ENCODE data around the gene E2F2. TPM values are rescaled to one million over a fixed set of nuclear protein-coding genes. Genes with fewer than 3 reads are reported as not detected.
"Not testable (repeated sequence)": the region's sequence is repeated elsewhere in the genome, so short reads cannot be mapped to it uniquely, and the experiment has no call there.

E2F2 gene
- total and polyA plus RNA-seq, 2 experiments from 2014 or later = 0.78 to 3.4 TPM

DNA sequence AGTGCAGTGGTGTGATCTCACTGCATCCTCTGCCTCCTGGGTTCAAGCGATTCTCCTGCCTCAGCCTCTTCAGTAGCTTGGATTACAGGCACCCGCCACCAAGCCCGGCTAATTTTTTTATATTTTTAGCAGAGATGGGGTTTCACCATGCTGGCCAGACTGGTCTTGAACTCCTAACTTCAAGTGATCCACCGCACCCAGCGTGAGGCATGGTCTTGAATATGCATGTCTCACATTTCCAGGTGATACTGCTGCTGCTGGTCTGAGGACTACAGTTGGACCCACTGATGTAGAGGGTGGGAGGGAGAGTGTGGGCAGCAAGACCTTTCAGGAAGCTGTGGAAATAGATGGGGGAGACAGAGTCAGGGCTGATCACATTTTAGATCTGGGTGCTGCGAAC, 25.2 kb downstream of the E2F2 start:
- H3K27me3 ChIP-seq (ENCODE audit: insufficient read depth) = no peaks in the 10 kb centered on the region
- Mint-ChIP-seq H3K4me3 (no peak overlapping the region), H3K9me3 (no peaks in the 10 kb centered on the region), H3K36me3 (ENCODE audit: low read depth) (peaks cover 3% of the 10 kb centered on the region; the same call in 2 of the 3 replicates), H3K4me1 (peaks cover 4% of the 10 kb centered on the region; the same call in 1 of the 3 replicates), H3K27ac (no peak overlapping the region), H3K27me3 (ENCODE audit: insufficient read depth, low read depth, poor library complexity) (peaks cover 4% of the 10 kb centered on the region)
- no peak overlapping the region for H3K27ac ChIP-seq (ENCODE audit: low read depth)
- no peak for TF ChIP-seq JUNB (IDR thresholded peaks at IDR 0.05; ENCODE audit: unreplicated experiment)
- no peak for TF ChIP-seq EZH2phosphoT487 (IDR thresholded peaks at IDR 0.05; ENCODE audit: unreplicated experiment)
- TF ChIP-seq ZNF114 (CRISPR knock-in tag; IDR thresholded peaks at IDR 0.05) = no peak
- TF ChIP-seq, protein P1, sequence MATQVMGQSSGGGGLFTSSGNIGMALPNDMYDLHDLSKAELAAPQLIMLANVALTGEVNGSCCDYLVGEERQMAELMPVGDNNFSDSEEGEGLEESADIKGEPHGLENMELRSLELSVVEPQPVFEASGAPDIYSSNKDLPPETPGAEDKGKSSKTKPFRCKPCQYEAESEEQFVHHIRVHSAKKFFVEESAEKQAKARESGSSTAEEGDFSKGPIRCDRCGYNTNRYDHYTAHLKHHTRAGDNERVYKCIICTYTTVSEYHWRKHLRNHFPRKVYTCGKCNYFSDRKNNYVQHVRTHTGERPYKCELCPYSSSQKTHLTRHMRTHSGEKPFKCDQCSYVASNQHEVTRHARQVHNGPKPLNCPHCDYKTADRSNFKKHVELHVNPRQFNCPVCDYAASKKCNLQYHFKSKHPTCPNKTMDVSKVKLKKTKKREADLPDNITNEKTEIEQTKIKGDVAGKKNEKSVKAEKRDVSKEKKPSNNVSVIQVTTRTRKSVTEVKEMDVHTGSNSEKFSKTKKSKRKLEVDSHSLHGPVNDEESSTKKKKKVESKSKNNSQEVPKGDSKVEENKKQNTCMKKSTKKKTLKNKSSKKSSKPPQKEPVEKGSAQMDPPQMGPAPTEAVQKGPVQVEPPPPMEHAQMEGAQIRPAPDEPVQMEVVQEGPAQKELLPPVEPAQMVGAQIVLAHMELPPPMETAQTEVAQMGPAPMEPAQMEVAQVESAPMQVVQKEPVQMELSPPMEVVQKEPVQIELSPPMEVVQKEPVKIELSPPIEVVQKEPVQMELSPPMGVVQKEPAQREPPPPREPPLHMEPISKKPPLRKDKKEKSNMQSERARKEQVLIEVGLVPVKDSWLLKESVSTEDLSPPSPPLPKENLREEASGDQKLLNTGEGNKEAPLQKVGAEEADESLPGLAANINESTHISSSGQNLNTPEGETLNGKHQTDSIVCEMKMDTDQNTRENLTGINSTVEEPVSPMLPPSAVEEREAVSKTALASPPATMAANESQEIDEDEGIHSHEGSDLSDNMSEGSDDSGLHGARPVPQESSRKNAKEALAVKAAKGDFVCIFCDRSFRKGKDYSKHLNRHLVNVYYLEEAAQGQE (IDR thresholded peaks at IDR 0.05; ENCODE audit: unreplicated experiment) = no peak
- no peak for TF ChIP-seq ZNF331 (CRISPR knock-in tag; IDR thresholded peaks at IDR 0.05; ENCODE audit: low read depth)
- no peak for TF ChIP-seq EZH2 (IDR thresholded peaks at IDR 0.05; ENCODE audit: low read depth, unreplicated experiment)
- TF ChIP-seq NANOG (IDR thresholded peaks at IDR 0.05; ENCODE audit: borderline replicate concordance) = no peak
- no peak for TF ChIP-seq STAT1 (IDR thresholded peaks at IDR 0.05; ENCODE audit: unreplicated experiment)
- TF ChIP-seq, protein P2, sequence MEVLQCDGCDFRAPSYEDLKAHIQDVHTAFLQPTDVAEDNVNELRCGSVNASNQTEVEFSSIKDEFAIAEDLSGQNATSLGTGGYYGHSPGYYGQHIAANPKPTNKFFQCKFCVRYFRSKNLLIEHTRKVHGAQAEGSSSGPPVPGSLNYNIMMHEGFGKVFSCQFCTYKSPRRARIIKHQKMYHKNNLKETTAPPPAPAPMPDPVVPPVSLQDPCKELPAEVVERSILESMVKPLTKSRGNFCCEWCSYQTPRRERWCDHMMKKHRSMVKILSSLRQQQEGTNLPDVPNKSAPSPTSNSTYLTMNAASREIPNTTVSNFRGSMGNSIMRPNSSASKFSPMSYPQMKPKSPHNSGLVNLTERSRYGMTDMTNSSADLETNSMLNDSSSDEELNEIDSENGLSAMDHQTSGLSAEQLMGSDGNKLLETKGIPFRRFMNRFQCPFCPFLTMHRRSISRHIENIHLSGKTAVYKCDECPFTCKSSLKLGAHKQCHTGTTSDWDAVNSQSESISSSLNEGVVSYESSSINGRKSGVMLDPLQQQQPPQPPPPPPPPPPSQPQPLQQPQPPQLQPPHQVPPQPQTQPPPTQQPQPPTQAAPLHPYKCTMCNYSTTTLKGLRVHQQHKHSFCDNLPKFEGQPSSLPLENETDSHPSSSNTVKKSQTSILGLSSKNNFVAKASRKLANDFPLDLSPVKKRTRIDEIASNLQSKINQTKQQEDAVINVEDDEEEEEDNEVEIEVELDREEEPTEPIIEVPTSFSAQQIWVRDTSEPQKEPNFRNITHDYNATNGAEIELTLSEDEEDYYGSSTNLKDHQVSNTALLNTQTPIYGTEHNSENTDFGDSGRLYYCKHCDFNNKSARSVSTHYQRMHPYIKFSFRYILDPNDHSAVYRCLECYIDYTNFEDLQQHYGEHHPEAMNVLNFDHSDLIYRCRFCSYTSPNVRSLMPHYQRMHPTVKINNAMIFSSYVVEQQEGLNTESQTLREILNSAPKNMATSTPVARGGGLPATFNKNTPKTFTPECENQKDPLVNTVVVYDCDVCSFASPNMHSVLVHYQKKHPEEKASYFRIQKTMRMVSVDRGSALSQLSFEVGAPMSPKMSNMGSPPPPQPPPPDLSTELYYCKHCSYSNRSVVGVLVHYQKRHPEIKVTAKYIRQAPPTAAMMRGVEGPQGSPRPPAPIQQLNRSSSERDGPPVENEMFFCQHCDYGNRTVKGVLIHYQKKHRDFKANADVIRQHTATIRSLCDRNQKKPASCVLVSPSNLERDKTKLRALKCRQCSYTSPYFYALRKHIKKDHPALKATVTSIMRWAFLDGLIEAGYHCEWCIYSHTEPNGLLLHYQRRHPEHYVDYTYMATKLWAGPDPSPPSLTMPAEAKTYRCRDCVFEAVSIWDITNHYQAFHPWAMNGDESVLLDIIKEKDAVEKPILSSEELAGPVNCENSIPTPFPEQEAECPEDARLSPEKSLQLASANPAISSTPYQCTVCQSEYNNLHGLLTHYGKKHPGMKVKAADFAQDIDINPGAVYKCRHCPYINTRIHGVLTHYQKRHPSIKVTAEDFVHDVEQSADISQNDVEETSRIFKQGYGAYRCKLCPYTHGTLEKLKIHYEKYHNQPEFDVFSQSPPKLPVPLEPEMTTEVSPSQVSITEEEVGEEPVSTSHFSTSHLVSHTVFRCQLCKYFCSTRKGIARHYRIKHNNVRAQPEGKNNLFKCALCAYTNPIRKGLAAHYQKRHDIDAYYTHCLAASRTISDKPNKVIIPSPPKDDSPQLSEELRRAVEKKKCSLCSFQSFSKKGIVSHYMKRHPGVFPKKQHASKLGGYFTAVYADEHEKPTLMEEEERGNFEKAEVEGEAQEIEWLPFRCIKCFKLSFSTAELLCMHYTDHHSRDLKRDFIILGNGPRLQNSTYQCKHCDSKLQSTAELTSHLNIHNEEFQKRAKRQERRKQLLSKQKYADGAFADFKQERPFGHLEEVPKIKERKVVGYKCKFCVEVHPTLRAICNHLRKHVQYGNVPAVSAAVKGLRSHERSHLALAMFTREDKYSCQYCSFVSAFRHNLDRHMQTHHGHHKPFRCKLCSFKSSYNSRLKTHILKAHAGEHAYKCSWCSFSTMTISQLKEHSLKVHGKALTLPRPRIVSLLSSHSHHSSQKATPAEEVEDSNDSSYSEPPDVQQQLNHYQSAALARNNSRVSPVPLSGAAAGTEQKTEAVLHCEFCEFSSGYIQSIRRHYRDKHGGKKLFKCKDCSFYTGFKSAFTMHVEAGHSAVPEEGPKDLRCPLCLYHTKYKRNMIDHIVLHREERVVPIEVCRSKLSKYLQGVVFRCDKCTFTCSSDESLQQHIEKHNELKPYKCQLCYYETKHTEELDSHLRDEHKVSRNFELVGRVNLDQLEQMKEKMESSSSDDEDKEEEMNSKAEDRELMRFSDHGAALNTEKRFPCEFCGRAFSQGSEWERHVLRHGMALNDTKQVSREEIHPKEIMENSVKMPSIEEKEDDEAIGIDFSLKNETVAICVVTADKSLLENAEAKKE (CRISPR knock-in tag; IDR thresholded peaks at IDR 0.05) = no peak
- TF ChIP-seq, protein P3, sequence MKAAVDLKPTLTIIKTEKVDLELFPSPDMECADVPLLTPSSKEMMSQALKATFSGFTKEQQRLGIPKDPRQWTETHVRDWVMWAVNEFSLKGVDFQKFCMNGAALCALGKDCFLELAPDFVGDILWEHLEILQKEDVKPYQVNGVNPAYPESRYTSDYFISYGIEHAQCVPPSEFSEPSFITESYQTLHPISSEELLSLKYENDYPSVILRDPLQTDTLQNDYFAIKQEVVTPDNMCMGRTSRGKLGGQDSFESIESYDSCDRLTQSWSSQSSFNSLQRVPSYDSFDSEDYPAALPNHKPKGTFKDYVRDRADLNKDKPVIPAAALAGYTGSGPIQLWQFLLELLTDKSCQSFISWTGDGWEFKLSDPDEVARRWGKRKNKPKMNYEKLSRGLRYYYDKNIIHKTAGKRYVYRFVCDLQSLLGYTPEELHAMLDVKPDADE (IDR thresholded peaks at IDR 0.05) = no peak
- TF ChIP-seq, protein P4, sequence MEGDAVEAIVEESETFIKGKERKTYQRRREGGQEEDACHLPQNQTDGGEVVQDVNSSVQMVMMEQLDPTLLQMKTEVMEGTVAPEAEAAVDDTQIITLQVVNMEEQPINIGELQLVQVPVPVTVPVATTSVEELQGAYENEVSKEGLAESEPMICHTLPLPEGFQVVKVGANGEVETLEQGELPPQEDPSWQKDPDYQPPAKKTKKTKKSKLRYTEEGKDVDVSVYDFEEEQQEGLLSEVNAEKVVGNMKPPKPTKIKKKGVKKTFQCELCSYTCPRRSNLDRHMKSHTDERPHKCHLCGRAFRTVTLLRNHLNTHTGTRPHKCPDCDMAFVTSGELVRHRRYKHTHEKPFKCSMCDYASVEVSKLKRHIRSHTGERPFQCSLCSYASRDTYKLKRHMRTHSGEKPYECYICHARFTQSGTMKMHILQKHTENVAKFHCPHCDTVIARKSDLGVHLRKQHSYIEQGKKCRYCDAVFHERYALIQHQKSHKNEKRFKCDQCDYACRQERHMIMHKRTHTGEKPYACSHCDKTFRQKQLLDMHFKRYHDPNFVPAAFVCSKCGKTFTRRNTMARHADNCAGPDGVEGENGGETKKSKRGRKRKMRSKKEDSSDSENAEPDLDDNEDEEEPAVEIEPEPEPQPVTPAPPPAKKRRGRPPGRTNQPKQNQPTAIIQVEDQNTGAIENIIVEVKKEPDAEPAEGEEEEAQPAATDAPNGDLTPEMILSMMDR (conservative IDR thresholded peaks at IDR 0.05; ENCODE audit: low read depth in 2 of 2) = no peak
- DNase-seq (ENCODE audit: low spot score) (no peak), ATAC-seq (no peak)
- H3K36me3 ChIP-seq (ENCODE audit: insufficient read depth) = no peaks in the 10 kb centered on the region
- H3K9me2 ChIP-seq (ENCODE audit: insufficient read depth) = no peaks in the 10 kb centered on the region
- peaks cover 4% of the 10 kb centered on the region for H3K4me1 ChIP-seq (ENCODE audit: insufficient read depth)
- H4K20me1 ChIP-seq (replicated peaks; ENCODE audit: insufficient read depth) = no peaks in the 10 kb centered on the region; the same call in none of the 2 replicates
- no peaks in the 10 kb centered on the region for H3K79me2 ChIP-seq (replicated peaks; ENCODE audit: insufficient read depth)
- no peak overlapping the region for H3K4me2 ChIP-seq
- no peaks in the 10 kb centered on the region for H3F3A ChIP-seq (replicated peaks; ENCODE audit: low read depth)
- no peak overlapping the region for H3K4me3 ChIP-seq
- no peak overlapping the region for H2AFZ ChIP-seq

DNA sequence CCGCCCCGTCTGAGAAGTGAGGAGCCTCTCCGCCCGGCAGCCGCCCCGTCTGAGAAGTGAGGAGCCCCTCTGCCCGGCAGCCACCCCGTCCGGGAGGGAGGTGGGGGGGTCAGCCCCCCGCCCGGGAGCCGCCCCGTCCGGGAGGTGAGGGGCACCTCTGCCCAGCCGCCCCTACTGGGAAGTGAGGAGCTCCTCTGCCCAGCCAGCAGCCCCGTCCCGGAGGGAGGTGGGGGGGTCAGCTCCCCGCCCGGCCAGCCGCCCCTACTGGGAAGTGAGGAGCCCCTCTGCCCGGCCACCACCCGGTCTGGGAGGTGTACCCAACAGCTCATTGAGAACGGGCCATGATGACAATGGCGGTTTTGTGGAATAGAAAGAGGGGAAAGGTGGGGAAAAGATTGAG, 26.9 kb downstream of the E2F2 start:
- H3K27ac ChIP-seq (ENCODE audit: low read depth); H3K27me3 ChIP-seq (ENCODE audit: insufficient read depth); H3K4me2 ChIP-seq; DNase-seq (ENCODE audit: low spot score); H3K36me3 Mint-ChIP-seq (ENCODE audit: low read depth); H3F3A ChIP-seq (replicated peaks; ENCODE audit: low read depth); H3K9me2 ChIP-seq (ENCODE audit: insufficient read depth); H3K36me3 ChIP-seq (ENCODE audit: insufficient read depth); H3K4me3 Mint-ChIP-seq; H4K20me1 ChIP-seq (replicated peaks; ENCODE audit: insufficient read depth); H3K27ac Mint-ChIP-seq; H3K4me1 Mint-ChIP-seq; H3K79me2 ChIP-seq (replicated peaks; ENCODE audit: insufficient read depth); H3K9me3 Mint-ChIP-seq; H3K27me3 Mint-ChIP-seq (ENCODE audit: insufficient read depth, low read depth, poor library complexity); H2AFZ ChIP-seq; ATAC-seq; H3K4me1 ChIP-seq (ENCODE audit: insufficient read depth); H3K4me3 ChIP-seq: not testable (repeated sequence)

Measured in GM23338 (cell line).